ENCODE measurements around the gene GMEB2.
A peak's percentile ranks its signal among the peaks of the same experiment; 100 is the strongest.
"Not testable (repeated sequence)": the region's sequence is repeated elsewhere in the genome, so short reads cannot be mapped to it uniquely, and the experiment has no call there.

GMEB2 gene

GRCh38 chr20:63574156-63574828 is 52.6 kb downstream of the GMEB2 start, which contains the start of gene HELZ2:
Gene HELZ2, minus strand, starts transcription at chr20:63574239. Its CDS starts 1,854 bp downstream, at chr20:63572385.
- H3K4me3 ChIP-seq (ENCODE audit: low read depth, low read length): peak within 1 kb of the TSS; percentile 66
- TF ChIP-seq MYC (IDR thresholded peaks at IDR 0.05; ENCODE audit: low read depth, low read length) (peak; percentile 18; the same call in 1 of the 2 replicates), CTCF (IDR thresholded peaks at IDR 0.05; ENCODE audit: low read depth, low read length) (no peak), POLR2A (IDR thresholded peaks at IDR 0.05; ENCODE audit: extremely low read depth, insufficient read length) (peak; percentile 48), MAX (IDR thresholded peaks at IDR 0.05; ENCODE audit: low read depth, low read length) (no peak)
- DNase-seq (ENCODE audit: low read depth): peak; percentile 76

GRCh38 chr20:63573647-63574131 is 53.2 kb downstream of the GMEB2 start:
- no peak for DNase-seq (ENCODE audit: low read depth)
- no peak for TF ChIP-seq POLR2A (IDR thresholded peaks at IDR 0.05; ENCODE audit: extremely low read depth, insufficient read length)
- no peak for TF ChIP-seq MAX (IDR thresholded peaks at IDR 0.05; ENCODE audit: low read depth, low read length)
- TF ChIP-seq CTCF (IDR thresholded peaks at IDR 0.05; ENCODE audit: low read depth, low read length): no peak
- TF ChIP-seq MYC (IDR thresholded peaks at IDR 0.05; ENCODE audit: low read depth, low read length): no peak

GRCh38 chr20:63572788-63573646 is 53.9 kb downstream of the GMEB2 start:
- no peak for DNase-seq (ENCODE audit: low read depth)
- H3K4me3 ChIP-seq (ENCODE audit: low read depth, low read length): peak overlapping the region; percentile 66
- TF ChIP-seq MYC (IDR thresholded peaks at IDR 0.05; ENCODE audit: low read depth, low read length): no peak
- peak; percentile 6 for TF ChIP-seq CTCF (IDR thresholded peaks at IDR 0.05; ENCODE audit: low read depth, low read length)

More at GRCh38 chr20:63573647-63574131, 53.2 kb downstream of the GMEB2 start:
- peak overlapping the region; percentile 66 for H3K4me3 ChIP-seq (ENCODE audit: low read depth, low read length)

- no peak for TF ChIP-seq MAX (IDR thresholded peaks at IDR 0.05; ENCODE audit: low read depth, low read length)
- no peak for TF ChIP-seq POLR2A (IDR thresholded peaks at IDR 0.05; ENCODE audit: extremely low read depth, insufficient read length)
- no peak overlapping the region for H3K4me3 ChIP-seq (ENCODE audit: low read depth, low read length)
- DNase-seq (ENCODE audit: low read depth): no peak
Observed at GRCh38 chr20:63572071-63572787, 54.7 kb downstream of the GMEB2 start.

GRCh38 chr20:63571087-63571478 is 55.8 kb downstream of the GMEB2 start:
- H3K4me3 ChIP-seq (ENCODE audit: low read depth, low read length); DNase-seq (ENCODE audit: low read depth): not testable (repeated sequence)

GRCh38 chr20:63570281-63571086 is 56.4 kb downstream of the GMEB2 start:
- TF ChIP-seq MYC (IDR thresholded peaks at IDR 0.05; ENCODE audit: low read depth, low read length): no peak
- no peak for TF ChIP-seq MAX (IDR thresholded peaks at IDR 0.05; ENCODE audit: low read depth, low read length)
- TF ChIP-seq POLR2A (IDR thresholded peaks at IDR 0.05; ENCODE audit: extremely low read depth, insufficient read length): no peak
- no peak for TF ChIP-seq CTCF (IDR thresholded peaks at IDR 0.05; ENCODE audit: low read depth, low read length)
- no peak for DNase-seq (ENCODE audit: low read depth)
- no peak overlapping the region for H3K4me3 ChIP-seq (ENCODE audit: low read depth, low read length)
